Measurements from ENCODE around the gene EPN2.

DNA sequence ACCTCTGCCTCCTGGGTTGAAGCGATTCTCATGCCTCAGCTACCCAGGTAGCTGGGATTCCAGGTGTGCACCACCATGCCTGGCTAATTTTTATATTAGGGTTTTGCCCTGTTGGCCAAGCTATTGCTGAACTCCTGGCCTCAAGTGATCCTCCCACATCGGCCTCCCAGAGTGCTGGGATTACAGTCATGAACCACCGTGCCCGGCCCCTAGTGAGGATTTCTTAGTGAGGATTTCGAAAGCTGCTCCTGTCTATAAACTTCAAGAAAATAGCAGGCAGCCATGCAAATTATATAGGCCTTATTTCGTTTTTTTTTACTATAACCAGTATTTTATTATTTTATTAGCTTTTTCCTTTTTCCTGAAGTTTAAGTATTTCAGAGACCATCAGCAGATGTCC lies 41.6 kb downstream of the EPN2 start:
- no peak for TF ChIP-seq GATA2 (IDR thresholded peaks at IDR 0.05; ENCODE audit: low read depth, low read length)
- no peak for TF ChIP-seq GATA3 (IDR thresholded peaks at IDR 0.05; ENCODE audit: low read depth, low read length)
